Measurements from ENCODE around the gene ITIH1.

The ITIH1 gene

GRCh38 chr3:52792413-52792812 lies 15.0 kb downstream of the ITIH1 start:
- no peak for DNase-seq

- peak; percentile 42 for DNase-seq
Measured at GRCh38 chr3:52792961-52793695, 15.7 kb downstream of the ITIH1 start.

GRCh38 chr3:52793702-52794611 lies 16.6 kb downstream of the ITIH1 start:
- DNase-seq: no peak

GRCh38 chr3:52794612-52795099 lies 17.3 kb downstream of the ITIH1 start, which contains the start of gene ITIH3:
ITIH3 (plus strand) TSS chr3:52794796; CDS start chr3:52794804, 8 bp downstream.
- DNase-seq: no peak

- DNase-seq: no peak
Measured at GRCh38 chr3:52795298-52795900, 18.0 kb downstream of the ITIH1 start.

GRCh38 chr3:52796411-52796810 lies 19.0 kb downstream of the ITIH1 start:
- DNase-seq: no peak

- no peak for DNase-seq
Measured at GRCh38 chr3:52798376-52798977, 21.1 kb downstream of the ITIH1 start.

GRCh38 chr3:52798978-52799476 lies 21.6 kb downstream of the ITIH1 start:
- no peak for DNase-seq

GRCh38 chr3:52800079-52800478 lies 22.7 kb downstream of the ITIH1 start:
- no peak for DNase-seq

GRCh38 chr3:52801839-52802238 lies 24.4 kb downstream of the ITIH1 start:
- no peak for DNase-seq

GRCh38 chr3:52805270-52806039 lies 28.1 kb downstream of the ITIH1 start:
- DNase-seq: no peak

GRCh38 chr3:52809149-52809548 lies 31.8 kb downstream of the ITIH1 start:
- no peak for DNase-seq

- DNase-seq: peak; percentile 64
Measured at GRCh38 chr3:52809662-52810377, 32.4 kb downstream of the ITIH1 start.

GRCh38 chr3:52810923-52811322 lies 33.5 kb downstream of the ITIH1 start:
- DNase-seq: no peak

- peak; percentile 10 for DNase-seq
Measured at GRCh38 chr3:52811452-52812011, 34.1 kb downstream of the ITIH1 start.

GRCh38 chr3:52813810-52814209 lies 36.4 kb downstream of the ITIH1 start:
- no peak for DNase-seq

- DNase-seq: no peak
Measured at GRCh38 chr3:52816199-52816598, 38.8 kb downstream of the ITIH1 start.

- no peak for DNase-seq
Measured at GRCh38 chr3:52816654-52817053, 39.3 kb downstream of the ITIH1 start.

GRCh38 chr3:52817221-52817620 lies 39.8 kb downstream of the ITIH1 start:
- DNase-seq: no peak

- no peak for DNase-seq
Measured at GRCh38 chr3:52817860-52818259, 40.5 kb downstream of the ITIH1 start.

GRCh38 chr3:52819936-52820335 lies 42.5 kb downstream of the ITIH1 start:
- DNase-seq: peak; percentile 14
